C4-2B (cell line): ENCODE data around the gene TSHR.

Experiments used
- H3K27ac ChIP-seq: fragments of 450-650 bp; 2 replicates; pipeline ENCODE4 v1.5.1; 2017
- ZFX ChIP-seq: fragments of 450-650 bp; IDR thresholded peaks from 2 replicates; pipeline ENCODE4 v1.6.1; 2017
- TF ChIP-seq, protein P1 (sequence below): fragments of 450-650 bp; conservative IDR thresholded peaks from 2 replicates; pipeline ENCODE4 v1.5.1; 2017; ENCODE audit warnings: mild to moderate bottlenecking

Gene TSHR

DNA sequence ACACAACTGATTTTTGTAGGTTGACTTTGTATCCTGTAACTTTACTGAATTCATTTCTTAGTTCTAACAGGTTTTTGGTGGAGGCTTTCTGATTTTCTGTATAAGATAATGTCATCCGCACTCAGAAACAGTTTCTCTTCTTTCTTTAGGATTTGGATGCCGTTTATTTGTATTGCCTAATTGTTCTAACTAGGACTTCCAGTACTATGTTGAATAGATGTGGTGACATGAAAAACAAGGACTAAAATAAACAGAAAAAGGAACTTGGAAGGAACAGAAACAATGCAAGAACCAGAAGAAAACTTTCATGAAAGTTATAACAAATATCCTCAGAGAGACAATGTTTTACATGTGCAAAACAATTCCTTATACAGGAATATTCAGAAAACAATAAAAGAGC, 165.1 kb downstream of the TSHR start:
- TF ChIP-seq, protein P1, sequence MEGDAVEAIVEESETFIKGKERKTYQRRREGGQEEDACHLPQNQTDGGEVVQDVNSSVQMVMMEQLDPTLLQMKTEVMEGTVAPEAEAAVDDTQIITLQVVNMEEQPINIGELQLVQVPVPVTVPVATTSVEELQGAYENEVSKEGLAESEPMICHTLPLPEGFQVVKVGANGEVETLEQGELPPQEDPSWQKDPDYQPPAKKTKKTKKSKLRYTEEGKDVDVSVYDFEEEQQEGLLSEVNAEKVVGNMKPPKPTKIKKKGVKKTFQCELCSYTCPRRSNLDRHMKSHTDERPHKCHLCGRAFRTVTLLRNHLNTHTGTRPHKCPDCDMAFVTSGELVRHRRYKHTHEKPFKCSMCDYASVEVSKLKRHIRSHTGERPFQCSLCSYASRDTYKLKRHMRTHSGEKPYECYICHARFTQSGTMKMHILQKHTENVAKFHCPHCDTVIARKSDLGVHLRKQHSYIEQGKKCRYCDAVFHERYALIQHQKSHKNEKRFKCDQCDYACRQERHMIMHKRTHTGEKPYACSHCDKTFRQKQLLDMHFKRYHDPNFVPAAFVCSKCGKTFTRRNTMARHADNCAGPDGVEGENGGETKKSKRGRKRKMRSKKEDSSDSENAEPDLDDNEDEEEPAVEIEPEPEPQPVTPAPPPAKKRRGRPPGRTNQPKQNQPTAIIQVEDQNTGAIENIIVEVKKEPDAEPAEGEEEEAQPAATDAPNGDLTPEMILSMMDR, result no peak
- TF ChIP-seq ZFX, result no peak
- H3K27ac ChIP-seq, result no peak overlapping the region

DNA sequence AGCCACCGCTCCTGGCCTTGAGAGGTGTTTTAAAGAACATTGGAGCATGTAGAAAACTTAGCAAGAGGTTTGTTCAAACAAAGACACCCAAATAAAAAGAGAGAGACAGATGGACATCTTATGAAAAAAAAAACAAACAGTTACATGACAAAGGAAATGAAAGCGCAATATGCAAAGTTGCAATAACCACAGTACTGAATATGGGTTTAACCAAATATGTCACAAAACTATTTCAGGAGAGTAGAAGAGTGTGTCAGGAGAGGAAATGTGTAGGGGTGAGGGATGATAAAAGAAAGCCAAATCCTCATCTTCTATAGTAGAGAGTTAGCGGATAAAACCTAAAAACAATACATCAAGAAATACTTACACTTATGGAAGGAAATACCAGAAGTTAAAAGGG, 166.9 kb downstream of the TSHR start:
- TF ChIP-seq, protein P1, result no peak
- no peak for TF ChIP-seq ZFX
- no peak overlapping the region for H3K27ac ChIP-seq

DNA sequence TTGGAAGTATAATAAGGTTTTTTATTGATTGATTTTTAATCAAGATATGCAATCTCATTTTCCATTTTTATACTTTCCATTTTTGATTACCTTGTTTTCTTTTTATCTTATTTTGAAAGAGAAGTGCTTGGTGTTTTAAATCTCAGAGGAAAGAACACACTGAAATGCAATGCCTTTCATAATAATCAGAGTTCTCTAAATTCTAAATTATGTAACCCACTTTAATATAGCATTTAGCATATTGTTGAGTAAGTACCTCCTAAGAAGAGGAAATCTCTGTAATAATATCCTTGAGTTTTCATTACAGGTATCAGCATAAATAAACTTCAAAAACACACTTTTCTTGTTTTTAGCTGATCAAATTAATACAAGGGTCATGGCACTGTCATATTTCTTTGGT, 168.4 kb downstream of the TSHR start:
- H3K27ac ChIP-seq, result no peak overlapping the region
- TF ChIP-seq, protein P1, result no peak
- no peak for TF ChIP-seq ZFX

DNA sequence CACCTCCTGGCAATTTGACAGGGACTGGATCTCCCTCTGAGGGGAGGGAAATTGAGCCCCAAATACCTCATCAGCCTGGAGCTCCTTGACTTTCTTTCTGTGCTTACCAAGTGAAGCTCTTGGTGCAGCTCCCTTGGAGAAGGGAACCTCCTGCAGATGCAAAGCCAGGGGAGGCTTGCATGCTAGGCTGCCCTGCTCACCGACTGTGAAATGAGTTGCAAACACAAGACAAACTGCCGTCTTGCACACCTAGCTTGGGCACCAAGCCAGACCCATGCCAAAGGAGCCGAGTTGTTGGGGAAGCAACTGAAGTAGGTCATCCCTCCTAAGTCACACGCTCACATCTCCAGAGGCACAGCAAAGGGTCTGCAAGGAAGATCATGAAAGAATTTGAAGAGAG, 170.1 kb downstream of the TSHR start:
- H3K27ac ChIP-seq, result no peak overlapping the region
- TF ChIP-seq, protein P1, result no peak
- TF ChIP-seq ZFX, result no peak

DNA sequence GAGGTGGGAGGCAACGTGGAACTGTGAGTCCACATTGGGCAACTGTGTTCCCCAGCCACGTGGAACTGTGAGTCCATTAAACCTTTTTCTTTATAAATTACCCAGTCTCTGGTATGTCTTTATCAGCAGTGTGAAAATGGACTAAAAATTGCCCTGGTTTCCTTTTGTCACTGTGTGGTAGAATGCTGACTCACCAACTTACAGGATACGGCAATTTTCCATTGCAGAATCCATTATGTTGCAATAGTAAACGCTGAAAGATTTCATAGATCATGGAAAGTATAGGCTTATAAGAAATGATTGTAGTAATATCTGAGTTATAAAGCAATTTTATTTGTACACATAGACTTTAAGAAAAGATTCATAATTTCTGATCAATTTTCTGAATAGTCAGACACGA, 172.4 kb downstream of the TSHR start:
- H3K27ac ChIP-seq, result no peak overlapping the region
- TF ChIP-seq, protein P1, result no peak
- no peak for TF ChIP-seq ZFX

DNA sequence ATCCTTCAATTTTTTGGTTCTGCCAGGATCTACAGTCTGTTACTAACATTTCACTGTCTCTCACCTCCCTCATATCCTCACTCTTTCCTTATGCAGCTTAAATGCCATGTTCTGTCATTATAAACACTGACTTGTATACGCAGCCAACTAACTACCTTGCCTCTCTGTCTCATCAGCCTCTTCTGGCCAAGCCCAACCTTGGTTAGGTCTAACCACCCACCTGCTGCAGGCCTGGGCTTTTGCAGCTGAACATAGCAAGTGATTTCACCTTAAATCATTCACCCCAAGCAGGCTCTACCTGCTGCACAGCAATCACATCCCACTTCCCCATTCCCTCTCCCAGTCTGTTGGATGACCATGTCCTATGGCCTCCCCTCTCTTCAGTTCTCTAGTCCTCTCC, 173.8 kb downstream of the TSHR start:
- no peak overlapping the region; the same call in 1 of the 2 replicates for H3K27ac ChIP-seq
- TF ChIP-seq, protein P1, result no peak
- no peak for TF ChIP-seq ZFX

DNA sequence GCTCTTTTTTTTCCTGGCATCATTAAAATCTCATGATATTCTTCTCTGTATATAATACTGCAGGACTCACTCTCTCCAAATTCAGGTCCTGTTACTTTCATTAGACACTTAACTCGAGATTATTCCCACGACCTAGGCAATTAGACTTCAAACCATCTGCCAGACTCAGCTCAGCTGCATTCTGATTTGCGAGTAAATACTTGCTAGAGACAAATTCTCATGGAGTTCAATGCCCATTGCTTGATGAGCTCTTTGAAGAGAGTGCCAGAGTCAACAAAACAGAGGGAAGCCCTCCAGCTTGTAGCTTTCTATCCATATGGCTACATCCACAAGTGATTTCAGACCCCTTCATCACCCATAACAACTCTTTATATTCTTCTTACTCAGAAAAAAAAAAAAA, 177.0 kb downstream of the TSHR start:
- no peak overlapping the region for H3K27ac ChIP-seq
- TF ChIP-seq, protein P1, result no peak
- no peak for TF ChIP-seq ZFX
